HepG2 (cell line): ENCODE data around the gene GRIN2D. TPM values are rescaled to one million over a fixed set of nuclear protein-coding genes. Genes with fewer than 3 reads are reported as not detected.

Experiments used
- ATAD3A ChIP-seq: sonication (generic); formaldehyde crosslinking; IDR thresholded peaks from 2 replicates; pipeline ENCODE4 v1.4.0; 2020; ENCODE audit warnings: missing genetic modification reagents
- ATF6 ChIP-seq: sonication (generic); formaldehyde crosslinking; conservative IDR thresholded peaks from 2 replicates; pipeline ENCODE4 v1.4.0; 2020; ENCODE audit warnings: missing genetic modification reagents
- BRCA1 ChIP-seq: sonication (generic); formaldehyde crosslinking; IDR thresholded peaks from 2 replicates; pipeline ENCODE4 v1.4.0; 2020; ENCODE audit warnings: missing genetic modification reagents
- CC2D1A ChIP-seq: sonication (generic); formaldehyde crosslinking; IDR thresholded peaks from 2 replicates; pipeline ENCODE4 v1.8.1; 2023; ENCODE audit warnings: mild to moderate bottlenecking, missing genetic modification reagents
- DNMT1 ChIP-seq: sonication (generic); formaldehyde crosslinking; IDR thresholded peaks from 2 replicates; pipeline ENCODE4 v1.5.1; 2020; ENCODE audit warnings: mild to moderate bottlenecking, missing genetic modification reagents
- GATA4 ChIP-seq: sonication (generic); IDR thresholded peaks from 2 replicates; pipeline ENCODE4 v1.6.1; 2016; ENCODE audit warnings: antibody characterized with exemption, low read depth, borderline replicate concordance
- HOXA9 ChIP-seq: sonication (generic); formaldehyde crosslinking; IDR thresholded peaks from 2 replicates; pipeline ENCODE4 v1.8.1; 2022; ENCODE audit warnings: missing genetic modification reagents, mild to moderate bottlenecking, moderate library complexity, borderline replicate concordance
- IRX3 ChIP-seq: sonication (generic); formaldehyde crosslinking; IDR thresholded peaks from 2 replicates; pipeline ENCODE4 v1.8.1; 2023; ENCODE audit warnings: mild to moderate bottlenecking, low read depth, missing genetic modification reagents, borderline replicate concordance
- KDM4B ChIP-seq: sonication (generic); formaldehyde crosslinking; IDR thresholded peaks from 2 replicates; pipeline ENCODE4 v1.4.0; 2020; ENCODE audit warnings: missing genetic modification reagents
- NFAT5 ChIP-seq: sonication (generic); formaldehyde crosslinking; IDR thresholded peaks from 2 replicates; pipeline ENCODE4 v1.4.0; 2020; ENCODE audit warnings: missing genetic modification reagents
- RXRA ChIP-seq: sonication (generic); formaldehyde crosslinking; IDR thresholded peaks from 2 replicates; pipeline ENCODE4 v1.5.1; 2020; ENCODE audit warnings: missing genetic modification reagents
- SRF ChIP-seq: IDR thresholded peaks from 2 replicates; pipeline ENCODE4 v1.6.1; 2011; ENCODE audit warnings: mild to moderate bottlenecking, low read depth, low read length, moderate library complexity
- THAP11 ChIP-seq: IDR thresholded peaks from 2 replicates; pipeline ENCODE4 v1.6.1; 2016; ENCODE audit warnings: missing biosample characterization, missing genetic modification reagents
- ZNF333 ChIP-seq: sonication (generic); formaldehyde crosslinking; IDR thresholded peaks from 2 replicates; pipeline ENCODE4 v1.4.0; 2020; ENCODE audit warnings: mild to moderate bottlenecking, missing genetic modification reagents, borderline replicate concordance
- ZNF441 ChIP-seq: sonication (generic); formaldehyde crosslinking; IDR thresholded peaks from 2 replicates; pipeline ENCODE4 v1.7.0; 2021; ENCODE audit warnings: missing genetic modification reagents, borderline replicate concordance
- ZNF451 ChIP-seq: sonication (generic); formaldehyde crosslinking; IDR thresholded peaks from 2 replicates; pipeline ENCODE4 v1.5.0; 2020; ENCODE audit warnings: mild to moderate bottlenecking, missing genetic modification reagents
- ZNF761 ChIP-seq: sonication (generic); formaldehyde crosslinking; conservative IDR thresholded peaks from 2 replicates; pipeline ENCODE4 v1.4.0; 2020; ENCODE audit warnings: mild to moderate bottlenecking, missing genetic modification reagents
- ZNF768 ChIP-seq: sonication (generic); formaldehyde crosslinking; IDR thresholded peaks from 2 replicates; pipeline ENCODE4 v1.4.0; 2020; ENCODE audit warnings: missing genetic modification reagents
- ZNF781 ChIP-seq: sonication (generic); formaldehyde crosslinking; IDR thresholded peaks from 2 replicates; pipeline ENCODE4 v1.5.1; 2020; ENCODE audit warnings: borderline replicate concordance, mild to moderate bottlenecking, missing genetic modification reagents; ENCODE audit errors: not compliant biosample characterization
- polyA plus RNA-seq, 8 experiments: library from polyadenylated mRNA; depleted of rRNA in 3 of 8; stranded (reverse) in 7 of 8; unstranded in 1 of 8; fragments of >200 nt; fragmentation: Illumina TruSeq in 4 of 8; extraction: Trizol in 4 of 8; gene quantifications; 2 replicates each; pipeline versions ENCODE4 v1.2.1 to v1.2.3, GENCODE V29; 2011 to 2016; ENCODE audit warnings: low read depth in 4 of 8, missing spikeins in 1 of 8, mixed read lengths in 1 of 8; ENCODE audit not compliant: insufficient read depth in 1 of 8
- total RNA-seq, 5 experiments: library from RNA; depleted of rRNA; stranded (reverse); fragments of >200 nt; fragmentation: Illumina TruSeq; extraction: Trizol; gene quantifications; 2 replicates each; pipeline ENCODE4 v1.2.3, GENCODE V29; 2016; ENCODE audit warnings: low read depth in 1 of 5

Gene GRIN2D
- total and polyA plus RNA-seq, 2 of the 13 experiments (the other 11 are each of a cell fraction or from before 2014, with no cell fraction given): 0.02 to 0.13 TPM

GRCh38 chr19:48390188-48391099 is 3.0 kb upstream of the GRIN2D start (continued):
- TF ChIP-seq ZNF781 (CRISPR knock-in tag): peak; percentile 42
- TF ChIP-seq SRF: no peak
- TF ChIP-seq DNMT1 (CRISPR knock-in tag): no peak
- TF ChIP-seq ATAD3A (CRISPR knock-in tag): peak; percentile 93
- no peak; the same call in 1 of the 2 replicates for TF ChIP-seq ZNF441
- TF ChIP-seq ZNF768 (CRISPR knock-in tag): peak; percentile 79
- no peak for TF ChIP-seq ZNF333 (CRISPR knock-in tag)
- TF ChIP-seq GATA4: no peak
- peak; percentile 93 for TF ChIP-seq ZNF451 (CRISPR knock-in tag)
- TF ChIP-seq HOXA9 (CRISPR knock-in tag): no peak
- no peak for TF ChIP-seq CC2D1A (CRISPR knock-in tag)
- no peak for TF ChIP-seq ATF6 (CRISPR knock-in tag)
- peak; percentile 84 for TF ChIP-seq THAP11 (CRISPR knock-in tag)
- TF ChIP-seq RXRA (CRISPR knock-in tag): peak; percentile 77; the same call in 1 of the 2 replicates
- TF ChIP-seq IRX3: no peak
- no peak for TF ChIP-seq BRCA1 (CRISPR knock-in tag)
- TF ChIP-seq ZNF761 (CRISPR knock-in tag): 0 out of 2 replicates have a peak, but pooled peaks have one; percentile 72
- peak; percentile 72; the same call in 1 of the 2 replicates for TF ChIP-seq KDM4B (CRISPR knock-in tag)
- peak; percentile 44; the same call in 1 of the 2 replicates for TF ChIP-seq NFAT5
